COLO668 (cell line): Measurements from ENCODE around the gene MYO7B.

Experiments used
- DNase-seq: peaks from one replicate; lab custom pipeline; 2025; ENCODE audit not compliant: unreplicated experiment; lab: John Stamatoyannopoulos, UW

MYO7B gene

GRCh38 chr2:127572841-127573240 lies 37.4 kb downstream of the MYO7B start:
- no peak for DNase-seq

- no peak for DNase-seq
These were observed 37.8 kb downstream of the MYO7B start for GRCh38 chr2:127573298-127573697.

- no peak for DNase-seq
These were observed 38.3 kb downstream of the MYO7B start for GRCh38 chr2:127573771-127574170.

- no peak for DNase-seq
These were observed 39.2 kb downstream of the MYO7B start for GRCh38 chr2:127574656-127575055.

- no peak for DNase-seq
These were observed 39.8 kb downstream of the MYO7B start for GRCh38 chr2:127575185-127575765.

- DNase-seq, result no peak
These were observed 40.5 kb downstream of the MYO7B start for GRCh38 chr2:127575941-127576432.

- no peak for DNase-seq
These were observed 41.1 kb downstream of the MYO7B start for GRCh38 chr2:127576433-127577207.

- DNase-seq, result no peak
These were observed 41.7 kb downstream of the MYO7B start for GRCh38 chr2:127577208-127577475.

- DNase-seq, result no peak
These were observed 42.0 kb downstream of the MYO7B start for GRCh38 chr2:127577503-127577902.

GRCh38 chr2:127577973-127578372 lies 42.5 kb downstream of the MYO7B start:
- DNase-seq, result no peak

GRCh38 chr2:127578411-127578810 lies 42.9 kb downstream of the MYO7B start:
- no peak for DNase-seq

- no peak for DNase-seq
These were observed 43.7 kb downstream of the MYO7B start for GRCh38 chr2:127579231-127579630.

- DNase-seq, result no peak
These were observed 44.9 kb downstream of the MYO7B start for GRCh38 chr2:127580167-127581049.

GRCh38 chr2:127581050-127581345 lies 45.5 kb downstream of the MYO7B start:
- DNase-seq, result no peak

GRCh38 chr2:127581516-127582490 lies 46.3 kb downstream of the MYO7B start:
- DNase-seq, result no peak

GRCh38 chr2:127582863-127583861 lies 47.7 kb downstream of the MYO7B start:
- DNase-seq, result no peak

GRCh38 chr2:127584047-127584446 lies 48.6 kb downstream of the MYO7B start:
- no peak for DNase-seq

GRCh38 chr2:127584516-127585033 lies 49.1 kb downstream of the MYO7B start:
- no peak for DNase-seq

GRCh38 chr2:127585270-127585807 lies 49.9 kb downstream of the MYO7B start:
- no peak for DNase-seq
